Lung (tissue), 12 donors: Measurements from ENCODE around the gene RALGDS. TPM values are rescaled to one million over a fixed set of nuclear protein-coding genes. Genes with fewer than 3 reads are reported as not detected.

ENCODE experiments used
- ATAC-seq: fragments of 200-7000 bp; cut with Tn5 transposase; one replicate; pipeline ENCODE4 v1.9.1; 2020; ENCODE audit warnings: moderate number of reproducible peaks; ENCODE audit not compliant: insufficient read depth, low FRiP score
- DNase-seq, 3 donors: peaks; one replicate each; pipeline ENCODE4 v3.0.0-alpha.2; 2013 to 2017
- H3K27ac ChIP-seq, 2 donors: one replicate each; pipeline ENCODE4 v1.5.1; 2013; ENCODE audit warnings: mild to moderate bottlenecking in 2 of 2, moderate library complexity in 2 of 2, control low read depth in 1 of 2, inconsistent platforms in 1 of 2, low read depth in 1 of 2, low read length in 1 of 2
- H3K27me3 ChIP-seq, 3 donors: one replicate each; pipeline ENCODE4 v1.5.1; 2013; ENCODE audit warnings: low read length in 2 of 3; ENCODE audit not compliant: control insufficient read depth in 3 of 3, insufficient read depth in 3 of 3
- H3K36me3 ChIP-seq, 4 donors: one replicate each; pipeline ENCODE4 v1.5.1; 2013; ENCODE audit warnings: low read length in 4 of 4, mild to moderate bottlenecking in 1 of 4, moderate library complexity in 1 of 4; ENCODE audit not compliant: control insufficient read depth in 4 of 4, insufficient read depth in 4 of 4
- H3K4me1 ChIP-seq, 5 donors: one replicate each; pipeline ENCODE4 v1.5.1; 2013; ENCODE audit warnings: low read length in 5 of 5, mild to moderate bottlenecking in 2 of 5, moderate library complexity in 1 of 5; ENCODE audit not compliant: control insufficient read depth in 5 of 5, insufficient read depth in 5 of 5
- H3K4me3 ChIP-seq: one replicate; pipeline ENCODE4 v1.5.1; 2013; ENCODE audit warnings: mild to moderate bottlenecking, control low read depth, moderate library complexity
- H3K9ac ChIP-seq, 2 donors: one replicate each; pipeline ENCODE4 v1.5.1; 2013; ENCODE audit warnings: low read length in 2 of 2, control low read depth in 1 of 2; ENCODE audit not compliant: insufficient read depth in 1 of 2
- H3K9me3 ChIP-seq, 4 donors: one replicate each; pipeline ENCODE4 v1.5.1; 2013; ENCODE audit warnings: low read length in 3 of 4, mild to moderate bottlenecking in 1 of 4, moderate library complexity in 1 of 4; ENCODE audit not compliant: control insufficient read depth in 4 of 4, insufficient read depth in 3 of 4
- WGBS, 2 donors: extraction: QIAGEN DNeasy Blood & Tissue Kit; methylation state at CpG; one replicate each; pipeline ENCODE4 v1.1.7; 2013; 5-methylcytosine and 5-hydroxymethylcytosine counted together
- polyA plus RNA-seq, 2 donors: library from polyadenylated mRNA; stranded (reverse); fragments of 200-250 nt; gene quantifications; one replicate each; pipeline ENCODE4 v1.2.1, GENCODE V29; 2013
- total RNA-seq, 2 donors: library from RNA; depleted of rRNA in 1 of 2; stranded (reverse); fragments of >200 nt in 1 of 2; gene quantifications; one replicate each; pipeline ENCODE4 v1.2.1, GENCODE V29; 2014 to 2021
- TF ChIP-seq, protein P1 (sequence below): IDR thresholded peaks from 2 replicates; pipeline ENCODE4 v1.5.1; 2012; ENCODE audit warnings: mild to moderate bottlenecking; ENCODE audit errors: control extremely low read depth, extremely low read depth
- donor health status: control.
- donor health status: control.
- donor health status: Bipolar disorder and iron deficiency.
- donor health status: healthy.
- donor health status: DM: yes; HTN: yes; CAD: no.

RALGDS gene
- total and polyA plus RNA-seq, 4 donors, result 49.5 to 145 (median 60.9) TPM

DNA sequence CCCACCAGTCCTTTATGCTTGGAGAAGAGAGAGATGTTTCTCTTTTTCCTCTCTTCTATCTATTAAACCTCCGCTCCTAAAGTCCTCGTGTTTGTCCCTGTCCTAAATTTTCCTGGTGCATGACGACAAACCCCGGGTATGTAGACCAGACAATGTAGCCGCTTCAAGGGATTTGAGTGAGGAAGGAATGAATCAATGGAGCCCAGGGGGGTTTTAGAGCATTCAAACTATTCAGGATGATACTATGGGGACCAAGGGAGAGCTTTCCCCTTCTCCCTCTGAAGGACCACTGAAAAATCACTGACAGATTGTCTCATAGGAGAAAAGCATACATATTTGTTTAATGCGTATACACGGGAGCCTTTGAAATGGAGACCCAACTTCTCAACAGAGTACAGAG, 40.9 kb downstream of the RALGDS start:
- DNase-seq (no peak), ATAC-seq (no peak)
- Histone ChIP-seq H3K36me3 (no peaks in the 10 kb centered on the region), H3K9ac (no peak overlapping the region), H3K27me3 (no peaks in the 10 kb centered on the region), H3K9me3 (no peaks in the 10 kb centered on the region), H3K4me1 (no peaks in the 10 kb centered on the region), H3K4me3 (no peak overlapping the region), H3K27ac (no peak overlapping the region)
- WGBS, 2 donors, result 91 to 93% methylated on average over 7 of the region's 7 CpGs
- TF ChIP-seq, protein P1, sequence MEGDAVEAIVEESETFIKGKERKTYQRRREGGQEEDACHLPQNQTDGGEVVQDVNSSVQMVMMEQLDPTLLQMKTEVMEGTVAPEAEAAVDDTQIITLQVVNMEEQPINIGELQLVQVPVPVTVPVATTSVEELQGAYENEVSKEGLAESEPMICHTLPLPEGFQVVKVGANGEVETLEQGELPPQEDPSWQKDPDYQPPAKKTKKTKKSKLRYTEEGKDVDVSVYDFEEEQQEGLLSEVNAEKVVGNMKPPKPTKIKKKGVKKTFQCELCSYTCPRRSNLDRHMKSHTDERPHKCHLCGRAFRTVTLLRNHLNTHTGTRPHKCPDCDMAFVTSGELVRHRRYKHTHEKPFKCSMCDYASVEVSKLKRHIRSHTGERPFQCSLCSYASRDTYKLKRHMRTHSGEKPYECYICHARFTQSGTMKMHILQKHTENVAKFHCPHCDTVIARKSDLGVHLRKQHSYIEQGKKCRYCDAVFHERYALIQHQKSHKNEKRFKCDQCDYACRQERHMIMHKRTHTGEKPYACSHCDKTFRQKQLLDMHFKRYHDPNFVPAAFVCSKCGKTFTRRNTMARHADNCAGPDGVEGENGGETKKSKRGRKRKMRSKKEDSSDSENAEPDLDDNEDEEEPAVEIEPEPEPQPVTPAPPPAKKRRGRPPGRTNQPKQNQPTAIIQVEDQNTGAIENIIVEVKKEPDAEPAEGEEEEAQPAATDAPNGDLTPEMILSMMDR, result no peak

DNA sequence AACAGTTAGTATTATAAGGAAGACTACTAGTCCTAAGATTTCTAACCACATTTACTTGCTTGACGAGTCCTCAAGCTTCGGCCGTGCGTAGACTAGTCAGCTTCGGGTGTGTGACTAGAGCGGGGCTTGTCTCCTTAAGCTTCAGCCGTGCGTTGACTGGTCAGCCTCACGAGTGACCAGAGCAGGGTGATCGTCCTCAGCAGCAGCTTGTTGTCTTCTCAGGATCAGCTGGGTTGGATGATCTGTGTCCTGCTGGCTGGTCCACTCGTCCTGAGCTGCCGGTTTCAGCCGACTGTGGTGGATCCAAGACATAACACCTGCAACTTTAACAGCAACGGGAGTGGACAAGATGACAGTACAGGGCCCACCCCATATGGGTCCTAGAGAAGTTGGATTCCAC, 42.6 kb downstream of the RALGDS start:
- TF ChIP-seq, protein P1, result no peak
- ATAC-seq, result no peak
- Histone ChIP-seq H3K9ac (no peak overlapping the region), H3K27me3 (no peaks in the 10 kb centered on the region), H3K27ac (no peak overlapping the region), H3K9me3 (no peaks in the 10 kb centered on the region), H3K36me3 (no peaks in the 10 kb centered on the region), H3K4me1 (no peaks in the 10 kb centered on the region), H3K4me3 (no peak overlapping the region)
- 87 to 93% methylated on average over 14 of the region's 14 CpGs for WGBS, 2 donors
- no peak for DNase-seq

DNA sequence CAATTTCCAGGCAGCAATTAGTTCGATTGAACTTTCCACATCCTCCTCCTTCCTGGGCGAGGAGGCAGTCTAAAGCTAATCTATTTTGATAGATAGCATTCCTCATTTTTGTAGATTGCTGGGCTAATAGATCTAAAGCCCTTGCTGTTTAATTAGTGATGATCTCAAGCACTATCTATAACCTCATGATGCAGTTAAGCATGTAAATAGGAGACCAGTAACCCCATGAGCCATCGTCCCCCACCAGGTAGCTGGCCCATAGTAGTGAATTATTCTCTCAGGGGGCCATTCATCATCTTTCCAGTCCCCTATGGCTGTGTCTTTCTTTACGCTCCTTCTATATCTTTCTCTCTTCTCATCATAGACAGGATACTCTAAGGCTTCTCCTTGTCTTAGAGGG, 44.3 kb downstream of the RALGDS start:
- H3K9me3 ChIP-seq, result no peaks in the 10 kb centered on the region
- TF ChIP-seq, protein P1, result no peak

DNA sequence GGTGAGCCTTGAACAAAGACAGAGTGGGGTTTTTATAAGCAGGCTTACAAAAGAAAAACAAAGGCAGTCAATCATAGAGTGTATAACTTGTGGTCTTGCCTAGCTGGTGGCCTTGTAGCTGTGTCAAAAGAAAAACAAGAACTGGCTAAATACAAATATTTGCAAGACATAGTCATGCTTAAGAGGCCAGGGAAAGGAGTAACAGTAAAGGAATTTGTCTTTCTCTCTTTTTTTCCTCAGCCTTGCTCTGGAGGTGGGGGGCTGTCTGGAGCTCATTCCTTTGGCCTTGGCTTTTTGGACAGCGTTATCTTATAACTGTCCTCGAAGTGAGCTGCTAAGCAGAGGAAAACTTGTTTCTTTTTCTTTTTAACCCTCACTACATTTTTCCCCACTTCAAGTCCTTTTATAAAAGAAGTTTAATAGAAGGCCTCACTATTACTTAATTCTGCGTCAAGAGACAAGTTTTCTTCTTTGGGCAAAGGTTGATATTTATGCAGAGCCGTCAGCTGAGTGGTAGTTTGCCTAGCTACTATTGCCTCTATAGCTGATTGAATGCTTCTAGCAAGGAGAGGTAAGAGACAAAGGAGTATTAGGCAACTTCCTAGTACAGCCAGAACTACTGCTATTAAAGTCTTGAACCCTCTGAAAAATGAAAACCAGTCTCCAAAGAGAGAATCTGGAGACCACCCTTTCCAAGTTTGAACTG, 45.0 kb downstream of the RALGDS start:
- H3K4me3 ChIP-seq, result no peak overlapping the region
- H3K9ac ChIP-seq, result no peak overlapping the region
- H3K27me3 ChIP-seq, result no peaks in the 10 kb centered on the region
- H3K36me3 ChIP-seq, result no peaks in the 10 kb centered on the region
- H3K9me3 ChIP-seq, result no peaks in the 10 kb centered on the region
- DNase-seq, result peak in 1 of 3 donors; percentile 25
- 69 to 83% methylated on average over 4 of the region's 4 CpGs for WGBS, 2 donors
- no peaks in the 10 kb centered on the region for H3K4me1 ChIP-seq
- ATAC-seq, result no peak
- no peak overlapping the region for H3K27ac ChIP-seq
- TF ChIP-seq, protein P1, result no peak

More for the DNA sequence above, 44.3 kb downstream of the RALGDS start:
- Histone ChIP-seq H3K27me3 (no peaks in the 10 kb centered on the region), H3K4me1 (no peaks in the 10 kb centered on the region), H3K36me3 (no peaks in the 10 kb centered on the region), H3K27ac (no peak overlapping the region), H3K9ac (no peak overlapping the region), H3K4me3 (no peak overlapping the region)
- DNase-seq (no peak), ATAC-seq (no peak)
- WGBS, 2 donors, result 90 to 93% methylated on average over 4 of the region's 4 CpGs
